Right lobe of liver (tissue), 4 donors: ENCODE results near the gene GALNT2.

Experiments
- POLR2A ChIP-seq: fragments of 450-650 bp; IDR thresholded peaks from one replicate; pipeline ENCODE4 v1.6.1; 2017; ENCODE audit warnings: antibody characterized with exemption, mild to moderate bottlenecking
- TF ChIP-seq, protein P1 (sequence below), 4 donors: fragments of 200-600 bp in 3 of 4; fragments of 450-650 bp in 1 of 4; IDR thresholded peaks; one replicate each; pipeline versions ENCODE4 v1.5.1 to v1.8.0; 2016 to 2022; ENCODE audit warnings: antibody characterized with exemption in 4 of 4, mild to moderate bottlenecking in 2 of 4
- donor health status: DM: no; HTN: no; CAD: no.
- donor health status: DM: no; HTN: no; CAD: no.
- donor health status: DM: no; HTN: yes; CAD: no.

DNA sequence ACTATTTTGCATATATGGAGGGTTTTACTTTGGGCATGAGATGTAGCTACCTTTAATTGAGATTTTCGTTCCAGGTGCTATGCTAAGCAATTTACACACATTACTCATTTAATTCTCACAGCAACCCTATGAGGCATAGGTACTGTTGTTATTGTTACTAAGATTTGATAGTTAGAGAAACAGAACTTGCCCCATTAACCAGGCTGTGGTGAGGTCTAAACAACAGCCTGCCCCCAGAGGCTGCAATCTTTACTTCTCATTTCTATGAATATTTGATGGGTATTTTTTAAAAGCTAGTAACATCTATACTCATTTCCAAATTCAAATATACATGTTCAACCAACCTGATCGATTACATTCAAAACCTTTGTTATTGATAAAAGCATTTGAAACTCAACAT, 155.6 kb downstream of the GALNT2 start:
- TF ChIP-seq, protein P1, sequence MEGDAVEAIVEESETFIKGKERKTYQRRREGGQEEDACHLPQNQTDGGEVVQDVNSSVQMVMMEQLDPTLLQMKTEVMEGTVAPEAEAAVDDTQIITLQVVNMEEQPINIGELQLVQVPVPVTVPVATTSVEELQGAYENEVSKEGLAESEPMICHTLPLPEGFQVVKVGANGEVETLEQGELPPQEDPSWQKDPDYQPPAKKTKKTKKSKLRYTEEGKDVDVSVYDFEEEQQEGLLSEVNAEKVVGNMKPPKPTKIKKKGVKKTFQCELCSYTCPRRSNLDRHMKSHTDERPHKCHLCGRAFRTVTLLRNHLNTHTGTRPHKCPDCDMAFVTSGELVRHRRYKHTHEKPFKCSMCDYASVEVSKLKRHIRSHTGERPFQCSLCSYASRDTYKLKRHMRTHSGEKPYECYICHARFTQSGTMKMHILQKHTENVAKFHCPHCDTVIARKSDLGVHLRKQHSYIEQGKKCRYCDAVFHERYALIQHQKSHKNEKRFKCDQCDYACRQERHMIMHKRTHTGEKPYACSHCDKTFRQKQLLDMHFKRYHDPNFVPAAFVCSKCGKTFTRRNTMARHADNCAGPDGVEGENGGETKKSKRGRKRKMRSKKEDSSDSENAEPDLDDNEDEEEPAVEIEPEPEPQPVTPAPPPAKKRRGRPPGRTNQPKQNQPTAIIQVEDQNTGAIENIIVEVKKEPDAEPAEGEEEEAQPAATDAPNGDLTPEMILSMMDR (IDR thresholded peaks at IDR 0.05) = peak in 2 of 4 donors; percentile 4 to 8
- no peak for TF ChIP-seq POLR2A
